K562 (cell line): Measurements from ENCODE around the gene IRX5.

Experiments used
- BRCA1 ChIP-seq, 2 experiments: fragments of 450-650 bp in 1 of 2; sonication (generic) in 1 of 2; formaldehyde crosslinking in 1 of 2; IDR thresholded peaks; 2 replicates each; pipeline versions ENCODE4 v1.5.0 to v1.6.1; 2017 to 2020; ENCODE audit warnings: mild to moderate bottlenecking in 1 of 2, missing genetic modification reagents in 1 of 2
- EP300 ChIP-seq: IDR thresholded peaks from 2 replicates; pipeline ENCODE4 v1.6.1; 2012; ENCODE audit warnings: low read length, improper control_type of control experiment
- ESRRA ChIP-seq: fragments of 450-650 bp; IDR thresholded peaks from 2 replicates; pipeline ENCODE4 v1.6.1; 2014; ENCODE audit warnings: low read depth, mild to moderate bottlenecking, moderate library complexity, borderline replicate concordance
- NCOA1 ChIP-seq: fragments of 450-650 bp; IDR thresholded peaks from 2 replicates; pipeline ENCODE4 v1.6.1; 2016; ENCODE audit warnings: low read depth
- ZBTB8A ChIP-seq: fragments of 450-650 bp; IDR thresholded peaks from 2 replicates; pipeline ENCODE4 v1.6.1; 2018; ENCODE audit warnings: mild to moderate bottlenecking, moderate library complexity; ENCODE audit not compliant: partially characterized antibody
- TF ChIP-seq, protein P1 (sequence below): conservative IDR thresholded peaks from 2 replicates; pipeline ENCODE4 v1.6.1; 2011; ENCODE audit warnings: low read depth, mild to moderate bottlenecking, low read length; ENCODE audit not compliant: control insufficient read depth
- TF ChIP-seq, protein P2 (sequence below): sonication (generic); formaldehyde crosslinking; IDR thresholded peaks from 2 replicates; pipeline ENCODE4 v1.8.1; 2023; ENCODE audit warnings: mild to moderate bottlenecking, missing genetic modification reagents

DNA sequence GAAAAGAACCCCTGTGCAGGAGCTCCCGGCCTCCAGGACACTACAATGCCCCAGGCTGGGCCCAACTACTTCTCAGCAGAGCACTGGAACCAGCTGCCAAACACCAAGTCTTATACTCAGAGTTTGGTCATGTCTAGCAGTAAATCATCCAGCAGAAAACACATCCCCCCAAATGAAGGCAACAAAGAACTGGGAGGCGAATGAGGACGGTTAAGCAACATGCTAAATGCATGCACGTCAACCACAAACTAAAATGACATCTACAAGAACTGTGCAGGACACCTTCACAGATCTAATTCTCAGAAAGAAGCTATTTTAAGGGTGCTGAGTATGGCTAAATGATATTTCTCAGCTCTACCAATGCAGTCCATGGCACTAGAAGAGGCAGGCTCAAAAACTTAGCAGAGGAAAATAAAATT is 7.6 kb upstream of the IRX5 start:
- TF ChIP-seq, protein P1, sequence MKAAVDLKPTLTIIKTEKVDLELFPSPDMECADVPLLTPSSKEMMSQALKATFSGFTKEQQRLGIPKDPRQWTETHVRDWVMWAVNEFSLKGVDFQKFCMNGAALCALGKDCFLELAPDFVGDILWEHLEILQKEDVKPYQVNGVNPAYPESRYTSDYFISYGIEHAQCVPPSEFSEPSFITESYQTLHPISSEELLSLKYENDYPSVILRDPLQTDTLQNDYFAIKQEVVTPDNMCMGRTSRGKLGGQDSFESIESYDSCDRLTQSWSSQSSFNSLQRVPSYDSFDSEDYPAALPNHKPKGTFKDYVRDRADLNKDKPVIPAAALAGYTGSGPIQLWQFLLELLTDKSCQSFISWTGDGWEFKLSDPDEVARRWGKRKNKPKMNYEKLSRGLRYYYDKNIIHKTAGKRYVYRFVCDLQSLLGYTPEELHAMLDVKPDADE = no peak
- TF ChIP-seq EP300 (no peak), NCOA1 (no peak), ZBTB8A (no peak), ESRRA (no peak), BRCA1 (IDR thresholded peaks at IDR 0.05) (no peak), BRCA1 (CRISPR knock-in tag; IDR thresholded peaks at IDR 0.05) (no peak)
- TF ChIP-seq, protein P2, sequence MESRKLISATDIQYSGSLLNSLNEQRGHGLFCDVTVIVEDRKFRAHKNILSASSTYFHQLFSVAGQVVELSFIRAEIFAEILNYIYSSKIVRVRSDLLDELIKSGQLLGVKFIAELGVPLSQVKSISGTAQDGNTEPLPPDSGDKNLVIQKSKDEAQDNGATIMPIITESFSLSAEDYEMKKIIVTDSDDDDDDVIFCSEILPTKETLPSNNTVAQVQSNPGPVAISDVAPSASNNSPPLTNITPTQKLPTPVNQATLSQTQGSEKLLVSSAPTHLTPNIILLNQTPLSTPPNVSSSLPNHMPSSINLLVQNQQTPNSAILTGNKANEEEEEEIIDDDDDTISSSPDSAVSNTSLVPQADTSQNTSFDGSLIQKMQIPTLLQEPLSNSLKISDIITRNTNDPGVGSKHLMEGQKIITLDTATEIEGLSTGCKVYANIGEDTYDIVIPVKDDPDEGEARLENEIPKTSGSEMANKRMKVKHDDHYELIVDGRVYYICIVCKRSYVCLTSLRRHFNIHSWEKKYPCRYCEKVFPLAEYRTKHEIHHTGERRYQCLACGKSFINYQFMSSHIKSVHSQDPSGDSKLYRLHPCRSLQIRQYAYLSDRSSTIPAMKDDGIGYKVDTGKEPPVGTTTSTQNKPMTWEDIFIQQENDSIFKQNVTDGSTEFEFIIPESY = no peak
